Gastroesophageal sphincter (tissue), 3 donors: Measurements from ENCODE around the gene DENND1B.

ENCODE experiments used
- CTCF ChIP-seq, 4 experiments: fragments of 200-600 bp in 2 of 4; fragments of 450-650 bp in 2 of 4; sonication (generic) in 1 of 4; IDR thresholded peaks; one replicate each; pipeline ENCODE4 v1.5.1; 2017 to 2019; ENCODE audit warnings: antibody characterized with exemption in 4 of 4, mild to moderate bottlenecking in 2 of 4, moderate library complexity in 2 of 4
- POLR2AphosphoS5 ChIP-seq: sonication (generic); formaldehyde crosslinking; IDR thresholded peaks from one replicate; pipeline ENCODE4 v1.6.1; 2017; ENCODE audit warnings: antibody characterized with exemption

GRCh38 chr1:197725044-197725443 is 50.2 kb downstream of the DENND1B start:
- TF ChIP-seq CTCF (IDR thresholded peaks at IDR 0.05) = no peak
- no peak for TF ChIP-seq POLR2AphosphoS5
